GM12892 (cell line): ENCODE data around the gene TMEM176B.

Experiments
- POLR2A ChIP-seq: IDR thresholded peaks from 2 replicates; pipeline ENCODE4 v1.6.1; 2011; ENCODE audit warnings: low read depth, low read length, control low read depth
- POLR2AphosphoS5 ChIP-seq: IDR thresholded peaks from 2 replicates; pipeline ENCODE4 v1.6.1; 2011; ENCODE audit warnings: low read depth, low read length, control low read depth
- TAF1 ChIP-seq: IDR thresholded peaks from 2 replicates; pipeline ENCODE4 v1.6.1; 2011; ENCODE audit warnings: low read depth, mild to moderate bottlenecking, control low read depth, low read length, borderline replicate concordance

GRCh38 chr7:150806454-150806853 is 6.3 kb upstream of the TMEM176B start:
- TF ChIP-seq POLR2AphosphoS5 (no peak), POLR2A (no peak), TAF1 (no peak)
